Neural progenitor cell (in vitro differentiated cells): ENCODE results near the gene NT5DC2.

Experiments used
- EZH2 ChIP-seq: fragments of 200-600 bp; sonication (generic); IDR thresholded peaks from 2 replicates; pipeline ENCODE4 v1.6.1; 2017; ENCODE audit warnings: antibody characterized with exemption, mild to moderate bottlenecking, moderate library complexity
- EZH2phosphoT487 ChIP-seq: fragments of 200-600 bp; sonication (generic); IDR thresholded peaks from 2 replicates; pipeline ENCODE4 v1.6.1; 2017; ENCODE audit warnings: antibody characterized with exemption
- TF ChIP-seq, protein P1 (sequence below): fragments of 200-600 bp; sonication (generic); IDR thresholded peaks from 2 replicates; pipeline ENCODE4 v1.5.1; 2017; ENCODE audit warnings: antibody characterized with exemption, mild to moderate bottlenecking

DNA sequence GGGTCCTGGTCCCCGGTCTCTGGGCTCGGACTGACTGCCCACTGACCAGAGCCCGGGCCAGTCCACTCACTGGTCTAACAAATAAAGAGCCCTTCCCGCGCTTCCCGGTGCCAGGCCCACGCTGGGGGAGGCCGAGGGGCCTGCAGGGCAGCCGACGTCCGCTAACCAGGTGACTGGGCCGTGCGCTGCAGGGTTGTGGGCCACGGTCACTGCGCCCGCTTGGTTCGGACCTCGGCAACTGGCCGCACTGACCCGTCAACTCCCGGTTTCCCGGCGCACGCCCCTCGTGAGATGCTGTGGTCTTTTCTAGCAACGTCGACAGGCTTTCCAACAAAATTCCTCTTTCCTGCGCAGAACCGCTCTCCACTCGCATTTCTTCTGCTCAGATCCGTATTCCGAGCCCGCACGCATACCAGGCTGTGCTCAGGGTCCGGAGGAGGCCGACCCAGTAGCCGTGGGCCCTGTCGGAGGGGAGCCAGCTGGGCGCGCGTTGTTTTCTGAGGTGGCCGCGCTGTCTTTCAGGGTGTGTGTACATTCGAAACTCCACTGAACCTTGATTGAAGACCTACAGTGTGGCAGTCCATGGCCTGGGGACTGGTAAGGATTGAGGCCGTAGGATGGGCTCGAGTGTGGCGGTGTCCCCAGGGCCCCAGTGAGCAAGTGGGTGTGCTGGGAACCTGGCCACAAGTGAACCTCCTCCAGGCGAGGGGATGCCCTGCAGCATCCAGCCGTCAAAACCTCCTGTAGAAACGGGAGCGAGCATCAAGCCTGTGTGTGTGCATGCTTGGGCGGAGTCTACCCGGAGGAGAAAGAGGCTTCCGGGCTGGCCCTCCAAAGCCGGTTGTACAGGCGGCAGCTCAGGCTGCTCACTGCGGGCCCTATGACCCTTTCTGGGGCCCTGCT, 875 bp upstream of the NT5DC2 start:
- TF ChIP-seq, protein P1, sequence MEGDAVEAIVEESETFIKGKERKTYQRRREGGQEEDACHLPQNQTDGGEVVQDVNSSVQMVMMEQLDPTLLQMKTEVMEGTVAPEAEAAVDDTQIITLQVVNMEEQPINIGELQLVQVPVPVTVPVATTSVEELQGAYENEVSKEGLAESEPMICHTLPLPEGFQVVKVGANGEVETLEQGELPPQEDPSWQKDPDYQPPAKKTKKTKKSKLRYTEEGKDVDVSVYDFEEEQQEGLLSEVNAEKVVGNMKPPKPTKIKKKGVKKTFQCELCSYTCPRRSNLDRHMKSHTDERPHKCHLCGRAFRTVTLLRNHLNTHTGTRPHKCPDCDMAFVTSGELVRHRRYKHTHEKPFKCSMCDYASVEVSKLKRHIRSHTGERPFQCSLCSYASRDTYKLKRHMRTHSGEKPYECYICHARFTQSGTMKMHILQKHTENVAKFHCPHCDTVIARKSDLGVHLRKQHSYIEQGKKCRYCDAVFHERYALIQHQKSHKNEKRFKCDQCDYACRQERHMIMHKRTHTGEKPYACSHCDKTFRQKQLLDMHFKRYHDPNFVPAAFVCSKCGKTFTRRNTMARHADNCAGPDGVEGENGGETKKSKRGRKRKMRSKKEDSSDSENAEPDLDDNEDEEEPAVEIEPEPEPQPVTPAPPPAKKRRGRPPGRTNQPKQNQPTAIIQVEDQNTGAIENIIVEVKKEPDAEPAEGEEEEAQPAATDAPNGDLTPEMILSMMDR = no peak
- no peak for TF ChIP-seq EZH2phosphoT487
- TF ChIP-seq EZH2 = no peak
